NCI-H748 treated with DMSO at 0.1 percent for 48 hours (cell line): ENCODE results near the gene MSANTD1.

Experiments
- DNase-seq: peaks from one replicate; lab custom pipeline; 2025; lab: John Stamatoyannopoulos, UW

MSANTD1 gene

GRCh38 chr4:3217266-3217665, 31.7 kb upstream of the MSANTD1 start:
- DNase-seq, result no peak

GRCh38 chr4:3217771-3218170, 31.2 kb upstream of the MSANTD1 start:
- DNase-seq, result no peak

GRCh38 chr4:3218824-3219760, 29.9 kb upstream of the MSANTD1 start:
- no peak for DNase-seq

GRCh38 chr4:3219761-3220475, 29.0 kb upstream of the MSANTD1 start:
- DNase-seq, result no peak

GRCh38 chr4:3220476-3221183, 28.3 kb upstream of the MSANTD1 start:
- no peak for DNase-seq

- DNase-seq, result no peak
These were observed 27.8 kb upstream of the MSANTD1 start for GRCh38 chr4:3221184-3221494.

GRCh38 chr4:3221996-3222395, 27.0 kb upstream of the MSANTD1 start:
- DNase-seq, result no peak

GRCh38 chr4:3223346-3223745, 25.6 kb upstream of the MSANTD1 start:
- no peak for DNase-seq

GRCh38 chr4:3223956-3224748, 24.8 kb upstream of the MSANTD1 start:
- no peak for DNase-seq

- no peak for DNase-seq
These were observed 23.7 kb upstream of the MSANTD1 start for GRCh38 chr4:3225071-3225850.

GRCh38 chr4:3225936-3226335, 23.0 kb upstream of the MSANTD1 start:
- DNase-seq, result no peak

- DNase-seq, result no peak
These were observed 22.5 kb upstream of the MSANTD1 start for GRCh38 chr4:3226467-3226866.

- DNase-seq, result no peak
These were observed 22.0 kb upstream of the MSANTD1 start for GRCh38 chr4:3226944-3227343.

GRCh38 chr4:3227878-3228675, 20.9 kb upstream of the MSANTD1 start:
- no peak for DNase-seq

- DNase-seq, result no peak
These were observed 20.1 kb upstream of the MSANTD1 start for GRCh38 chr4:3228881-3229280.

GRCh38 chr4:3229328-3229727, 19.6 kb upstream of the MSANTD1 start:
- no peak for DNase-seq

- no peak for DNase-seq
These were observed 19.0 kb upstream of the MSANTD1 start for GRCh38 chr4:3229964-3230363.

GRCh38 chr4:3231471-3231870, 17.5 kb upstream of the MSANTD1 start:
- DNase-seq, result no peak

- no peak for DNase-seq
These were observed 17.0 kb upstream of the MSANTD1 start for GRCh38 chr4:3232001-3232400.

- no peak for DNase-seq
These were observed 16.1 kb upstream of the MSANTD1 start for GRCh38 chr4:3232871-3233271.
